LNCAP (cell line): ENCODE results near the gene STAG1.

Experiments
- TF ChIP-seq, protein P1 (sequence below): fragments of 450-650 bp; IDR thresholded peaks from 2 replicates; pipeline ENCODE4 v1.5.1; 2017; ENCODE audit warnings: mild to moderate bottlenecking

Gene STAG1

DNA sequence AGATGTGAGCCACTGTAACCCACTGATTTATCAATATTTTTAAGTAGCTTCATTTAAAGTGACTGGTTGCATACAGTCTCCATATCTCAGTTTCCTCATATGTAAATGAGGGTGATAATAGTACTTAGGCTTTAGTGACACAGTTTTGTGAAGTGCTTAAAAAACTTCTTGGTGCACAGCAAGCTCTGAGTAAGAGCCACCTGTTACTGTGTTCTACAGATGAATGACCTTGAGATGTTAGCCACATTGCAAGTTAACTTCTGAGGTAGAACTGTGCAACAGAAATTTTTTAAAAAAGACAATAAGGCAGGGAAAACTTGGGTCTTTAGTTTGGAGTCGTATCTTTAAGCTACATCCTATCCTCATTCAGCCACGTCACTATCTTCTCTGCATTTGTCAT is 458.9 kb downstream of the STAG1 start:
- TF ChIP-seq, protein P1, sequence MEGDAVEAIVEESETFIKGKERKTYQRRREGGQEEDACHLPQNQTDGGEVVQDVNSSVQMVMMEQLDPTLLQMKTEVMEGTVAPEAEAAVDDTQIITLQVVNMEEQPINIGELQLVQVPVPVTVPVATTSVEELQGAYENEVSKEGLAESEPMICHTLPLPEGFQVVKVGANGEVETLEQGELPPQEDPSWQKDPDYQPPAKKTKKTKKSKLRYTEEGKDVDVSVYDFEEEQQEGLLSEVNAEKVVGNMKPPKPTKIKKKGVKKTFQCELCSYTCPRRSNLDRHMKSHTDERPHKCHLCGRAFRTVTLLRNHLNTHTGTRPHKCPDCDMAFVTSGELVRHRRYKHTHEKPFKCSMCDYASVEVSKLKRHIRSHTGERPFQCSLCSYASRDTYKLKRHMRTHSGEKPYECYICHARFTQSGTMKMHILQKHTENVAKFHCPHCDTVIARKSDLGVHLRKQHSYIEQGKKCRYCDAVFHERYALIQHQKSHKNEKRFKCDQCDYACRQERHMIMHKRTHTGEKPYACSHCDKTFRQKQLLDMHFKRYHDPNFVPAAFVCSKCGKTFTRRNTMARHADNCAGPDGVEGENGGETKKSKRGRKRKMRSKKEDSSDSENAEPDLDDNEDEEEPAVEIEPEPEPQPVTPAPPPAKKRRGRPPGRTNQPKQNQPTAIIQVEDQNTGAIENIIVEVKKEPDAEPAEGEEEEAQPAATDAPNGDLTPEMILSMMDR = no peak

DNA sequence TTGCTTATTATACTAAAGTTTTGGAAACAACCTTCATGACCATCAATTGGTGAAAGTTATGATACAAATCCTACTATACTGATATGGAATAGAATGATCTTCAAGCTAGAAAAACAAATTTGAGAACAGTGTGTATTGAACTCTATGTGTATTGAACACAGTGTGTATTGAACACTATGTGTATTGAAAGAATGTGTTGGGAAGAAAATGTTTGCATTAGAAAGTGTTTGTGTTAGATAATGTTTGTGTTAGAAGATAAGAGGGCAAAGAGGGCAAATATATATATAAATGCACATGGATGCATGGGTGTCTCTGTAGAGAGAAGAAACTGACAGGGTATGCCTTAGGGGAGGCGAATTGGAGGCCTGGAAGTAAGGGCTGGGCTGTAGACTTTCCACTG is 459.7 kb downstream of the STAG1 start:
- TF ChIP-seq, protein P1 = no peak

DNA sequence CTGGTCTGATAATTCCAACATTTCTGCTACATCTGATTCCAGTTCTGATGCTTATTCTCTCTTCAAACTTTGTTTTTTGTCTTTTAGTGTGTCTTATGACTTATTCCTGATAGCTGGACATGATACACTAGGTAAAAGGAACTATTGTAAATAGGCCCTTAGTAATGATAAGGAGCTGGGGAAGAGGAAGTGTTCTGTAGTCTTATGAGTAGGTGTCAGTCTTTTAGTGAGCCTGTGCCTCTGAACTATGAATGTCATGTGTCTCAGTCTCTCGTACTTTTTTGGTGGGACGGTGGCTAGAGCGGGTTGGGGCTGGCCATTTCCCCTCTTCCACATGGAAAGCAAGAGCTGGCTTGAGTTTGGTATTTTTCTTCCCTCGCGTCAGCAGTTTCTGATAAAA is 460.9 kb downstream of the STAG1 start:
- TF ChIP-seq, protein P1 = no peak
